Thyroid gland (tissue), 4 donors: ENCODE measurements around the gene SVOPL. TPM values are rescaled to one million over a fixed set of nuclear protein-coding genes. Genes with fewer than 3 reads are reported as not detected.

Source experiments
- DNase-seq, 2 donors: peaks; one replicate each; pipeline ENCODE4 v3.0.0-alpha.2; 2019
- H3K27ac ChIP-seq, 3 donors: fragments of 200-600 bp; sonication (generic); 1 replicate in 2 of 3; 2 replicates in 1 of 3; pipeline ENCODE4 v1.5.1; 2016 to 2019; ENCODE audit warnings: mild to moderate bottlenecking in 1 of 3, moderate library complexity in 1 of 3
- H3K27me3 ChIP-seq: fragments of 200-600 bp; sonication (generic); one replicate; pipeline ENCODE4 v1.5.1; 2019
- H3K36me3 ChIP-seq, 2 donors: fragments of 200-600 bp; sonication (generic); one replicate each; pipeline ENCODE4 v1.5.1; 2016 to 2019
- H3K4me1 ChIP-seq, 2 donors: fragments of 200-600 bp; sonication (generic); one replicate each; pipeline ENCODE4 v1.5.1; 2017 to 2019
- H3K4me3 ChIP-seq, 3 donors: fragments of 200-600 bp; sonication (generic); replicated peaks in 1 of 3; 1 replicate in 2 of 3; 2 replicates in 1 of 3; pipeline ENCODE4 v1.5.1; 2016; ENCODE audit warnings: mild to moderate bottlenecking in 1 of 3
- H3K9me3 ChIP-seq: fragments of 200-600 bp; sonication (generic); one replicate; pipeline ENCODE4 v1.5.1; 2017
- POLR2A ChIP-seq, 2 donors: fragments of 450-650 bp; IDR thresholded peaks; one replicate each; pipeline ENCODE4 v1.6.1; 2017; ENCODE audit warnings: antibody characterized with exemption in 2 of 2, mild to moderate bottlenecking in 2 of 2, moderate library complexity in 1 of 2
- WGBS, 2 donors: methylation state at CpG; one replicate each; pipeline ENCODE4 v1.1.5; 2017; 5-methylcytosine and 5-hydroxymethylcytosine counted together
- intact Hi-C: fragments of 100-400 bp; cut with DNase I; formaldehyde crosslinking; loops from one replicate; pipeline ENCODE4 v1.15.1; 2023
- total RNA-seq, 4 donors: library from RNA; depleted of rRNA; stranded (reverse); fragments of >200 nt; gene quantifications; one replicate each; pipeline ENCODE4 v1.2.3, GENCODE V29; 2016
- TF ChIP-seq, protein P1 (sequence below), 6 experiments: fragments of 200-600 bp in 3 of 6; fragments of 450-650 bp in 3 of 6; sonication (generic) in 3 of 6; IDR thresholded peaks; one replicate each; pipeline ENCODE4 v1.5.1; 2016 to 2019; ENCODE audit warnings: antibody characterized with exemption in 6 of 6, mild to moderate bottlenecking in 2 of 6, inconsistent platforms in 1 of 6, moderate library complexity in 1 of 6

The SVOPL gene
- total RNA-seq, 4 donors from 2014 or later: 0.10 TPM; not detected in 3

DNA sequence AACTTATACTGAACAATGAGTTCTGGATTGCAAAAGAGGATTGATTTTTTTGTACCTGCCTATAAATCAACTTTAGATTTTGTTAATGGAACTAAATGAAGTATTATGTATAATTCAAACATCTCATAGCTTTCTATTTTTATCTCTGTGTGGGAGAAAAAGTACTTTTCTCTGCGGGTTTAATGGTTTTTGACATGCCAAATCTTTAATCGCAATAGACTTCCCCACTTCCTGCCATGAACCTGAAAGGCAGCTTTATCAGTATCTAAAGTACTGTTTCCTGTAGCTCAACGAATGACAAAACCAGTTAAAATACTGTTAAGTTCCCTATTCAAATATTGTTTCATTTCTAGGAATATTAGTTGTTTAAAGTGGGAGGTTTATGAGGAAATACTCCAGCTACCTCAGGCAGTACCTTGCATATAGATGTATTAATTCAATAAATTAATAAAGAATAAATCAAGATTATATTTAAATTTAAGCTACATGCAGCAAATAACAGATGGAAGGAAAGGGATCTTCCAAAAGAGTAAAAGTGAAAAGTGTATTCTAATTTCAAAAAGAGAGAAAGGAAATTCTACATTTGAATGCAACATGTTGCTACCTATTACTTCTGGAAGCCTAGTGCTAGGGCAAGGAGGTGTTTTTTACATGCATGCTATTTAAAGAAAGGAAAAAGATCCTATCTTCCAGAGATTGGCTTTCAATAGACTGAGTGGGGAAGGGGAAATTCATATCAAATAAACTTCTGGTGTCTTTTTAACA is 75.9 kb downstream of the SVOPL start:
- Histone ChIP-seq H3K4me3 (no peak overlapping the region), H3K27ac (peak overlapping the region in 1 of 3 donors; percentile 20), H3K9me3 (no peaks in the 10 kb centered on the region), H3K4me1 (peaks cover 6 to 10% of the 10 kb centered on the region in 2 donors), H3K27me3 (no peaks in the 10 kb centered on the region), H3K36me3 (no peaks in the 10 kb centered on the region)
- intact Hi-C loops: no loop called here
- WGBS, 2 donors: 18 to 26% methylated on average over 3 of the region's 3 CpGs
- DNase-seq: no peak
- no peak for TF ChIP-seq POLR2A (IDR thresholded peaks at IDR 0.05)
- TF ChIP-seq, protein P1, sequence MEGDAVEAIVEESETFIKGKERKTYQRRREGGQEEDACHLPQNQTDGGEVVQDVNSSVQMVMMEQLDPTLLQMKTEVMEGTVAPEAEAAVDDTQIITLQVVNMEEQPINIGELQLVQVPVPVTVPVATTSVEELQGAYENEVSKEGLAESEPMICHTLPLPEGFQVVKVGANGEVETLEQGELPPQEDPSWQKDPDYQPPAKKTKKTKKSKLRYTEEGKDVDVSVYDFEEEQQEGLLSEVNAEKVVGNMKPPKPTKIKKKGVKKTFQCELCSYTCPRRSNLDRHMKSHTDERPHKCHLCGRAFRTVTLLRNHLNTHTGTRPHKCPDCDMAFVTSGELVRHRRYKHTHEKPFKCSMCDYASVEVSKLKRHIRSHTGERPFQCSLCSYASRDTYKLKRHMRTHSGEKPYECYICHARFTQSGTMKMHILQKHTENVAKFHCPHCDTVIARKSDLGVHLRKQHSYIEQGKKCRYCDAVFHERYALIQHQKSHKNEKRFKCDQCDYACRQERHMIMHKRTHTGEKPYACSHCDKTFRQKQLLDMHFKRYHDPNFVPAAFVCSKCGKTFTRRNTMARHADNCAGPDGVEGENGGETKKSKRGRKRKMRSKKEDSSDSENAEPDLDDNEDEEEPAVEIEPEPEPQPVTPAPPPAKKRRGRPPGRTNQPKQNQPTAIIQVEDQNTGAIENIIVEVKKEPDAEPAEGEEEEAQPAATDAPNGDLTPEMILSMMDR (IDR thresholded peaks at IDR 0.05): no peak

DNA sequence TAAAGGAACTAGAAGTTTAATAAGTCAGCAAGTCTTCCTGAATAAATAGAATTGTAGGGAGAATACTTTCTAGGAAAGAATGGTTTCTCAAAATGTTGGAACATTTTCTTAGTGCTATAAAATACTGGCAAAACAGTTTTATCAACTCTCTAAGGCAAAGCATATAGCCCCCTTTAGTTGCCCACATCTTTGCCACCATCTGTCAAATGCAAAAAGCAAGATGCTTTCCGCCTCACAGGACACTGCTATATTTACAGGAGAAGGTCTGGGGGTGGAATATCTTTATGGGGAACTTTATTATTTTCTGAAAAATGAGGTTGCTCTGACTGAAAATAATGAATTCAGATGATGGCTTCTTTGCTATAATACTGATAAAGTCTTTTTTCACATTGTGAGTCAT is 78.3 kb downstream of the SVOPL start:
- WGBS, 2 donors: 93 to 100% methylated on average over 1 of the region's 1 CpG
- intact Hi-C loops: no loop called here

DNA sequence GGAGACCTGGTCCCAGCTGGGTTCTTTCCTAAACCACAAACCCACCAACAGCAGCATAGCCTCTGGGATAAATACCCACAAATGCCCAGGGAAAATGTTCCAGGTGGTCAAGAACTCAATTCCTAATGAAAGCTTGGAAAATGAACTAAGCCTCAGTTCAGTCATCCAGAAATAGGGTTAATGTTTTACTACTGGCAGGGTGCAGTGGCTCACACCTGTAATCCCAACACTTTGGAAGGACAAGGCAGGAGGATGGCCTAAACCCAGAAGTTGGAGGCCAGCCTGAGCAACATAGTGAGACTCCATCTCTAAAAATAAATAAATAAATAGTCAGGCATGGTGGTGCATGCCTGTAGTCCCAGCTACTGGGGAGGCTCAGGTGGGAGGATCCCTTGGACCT is 82.2 kb downstream of the SVOPL start:
- TF ChIP-seq POLR2A (IDR thresholded peaks at IDR 0.05): no peak
- TF ChIP-seq, protein P1 (IDR thresholded peaks at IDR 0.05): no peak
- Histone ChIP-seq H3K9me3 (no peaks in the 10 kb centered on the region), H3K27me3 (no peaks in the 10 kb centered on the region), H3K36me3 (no peaks in the 10 kb centered on the region), H3K4me1 (peaks cover 1 to 4% of the 10 kb centered on the region in 2 donors), H3K27ac (no peak overlapping the region), H3K4me3 (no peak overlapping the region)
- intact Hi-C loops: no loop called here
- DNase-seq: no peak

More for the DNA sequence above, 78.3 kb downstream of the SVOPL start:
- Histone ChIP-seq H3K4me1 (peaks cover 6 to 13% of the 10 kb centered on the region in 2 donors), H3K36me3 (no peaks in the 10 kb centered on the region), H3K4me3 (no peak overlapping the region), H3K27me3 (no peaks in the 10 kb centered on the region), H3K27ac (no peak overlapping the region), H3K9me3 (no peaks in the 10 kb centered on the region)
- TF ChIP-seq, protein P1 (IDR thresholded peaks at IDR 0.05): no peak
- TF ChIP-seq POLR2A (IDR thresholded peaks at IDR 0.05): no peak
- no peak for DNase-seq

DNA sequence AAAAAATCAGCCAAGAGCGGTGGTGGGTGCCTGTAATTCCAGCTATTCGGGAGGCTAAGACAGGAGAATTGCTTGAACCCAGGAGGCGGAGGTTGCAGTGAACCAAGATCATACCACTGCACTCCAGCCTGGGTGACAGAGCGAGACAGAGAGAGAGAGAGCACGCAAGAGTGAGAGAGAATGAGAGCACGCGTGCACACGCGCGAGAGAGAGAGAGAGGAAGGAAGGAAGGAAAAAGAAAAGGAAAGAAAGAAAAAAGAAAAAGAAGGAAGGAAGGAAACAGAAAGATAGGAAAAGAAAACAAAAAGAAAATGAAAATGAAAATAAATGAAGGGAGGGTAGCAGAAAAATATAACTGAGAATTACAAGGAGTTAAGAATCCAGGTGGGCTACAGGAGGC is 82.7 kb downstream of the SVOPL start:
- Histone ChIP-seq H3K27ac (no peak overlapping the region), H3K4me1 (peaks cover 5 to 8% of the 10 kb centered on the region in 2 donors), H3K4me3 (no peak overlapping the region), H3K9me3 (no peaks in the 10 kb centered on the region), H3K36me3 (no peaks in the 10 kb centered on the region), H3K27me3 (no peaks in the 10 kb centered on the region)
- DNase-seq: no peak
- WGBS, 2 donors: 91 to 94% methylated on average over 10 of the region's 10 CpGs
- TF ChIP-seq POLR2A (IDR thresholded peaks at IDR 0.05): no peak
- TF ChIP-seq, protein P1 (IDR thresholded peaks at IDR 0.05): no peak
- intact Hi-C loops: no loop called here

DNA sequence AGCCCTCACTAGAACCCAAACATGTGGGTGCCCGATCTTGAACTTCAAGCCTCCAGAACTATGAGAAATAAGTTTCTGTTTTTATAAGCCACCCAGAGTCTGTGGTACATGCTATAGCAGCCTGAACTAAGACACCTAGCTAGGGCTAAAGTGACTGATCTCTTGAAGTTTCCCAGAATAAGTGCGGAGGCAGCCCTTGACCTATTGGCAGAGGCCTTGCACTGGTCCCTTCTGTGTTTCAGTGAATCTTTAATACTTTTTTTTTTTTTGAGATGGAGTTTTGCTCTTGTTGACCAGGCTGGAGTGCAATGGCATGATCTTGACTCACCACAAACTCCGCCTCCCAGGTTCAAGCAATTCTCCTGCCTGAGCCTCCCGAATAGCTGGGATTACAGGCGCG is 85.1 kb downstream of the SVOPL start:
- TF ChIP-seq, protein P1 (IDR thresholded peaks at IDR 0.05): no peak
- no peak for TF ChIP-seq POLR2A (IDR thresholded peaks at IDR 0.05)
- intact Hi-C loops: no loop called here
- no peak for DNase-seq
- 89 to 97% methylated on average over 6 of the region's 6 CpGs for WGBS, 2 donors
- Histone ChIP-seq H3K27me3 (no peaks in the 10 kb centered on the region), H3K4me1 (peaks cover 19 to 20% of the 10 kb centered on the region in 2 donors), H3K4me3 (no peak overlapping the region), H3K9me3 (no peaks in the 10 kb centered on the region), H3K36me3 (no peaks in the 10 kb centered on the region), H3K27ac (no peak overlapping the region)
